GM12892 (cell line): ENCODE results near the gene BCKDHB.

Experiments
- POLR2A ChIP-seq: IDR thresholded peaks from 2 replicates; pipeline ENCODE4 v1.6.1; 2011; ENCODE audit warnings: low read depth, low read length, control low read depth
- TAF1 ChIP-seq: IDR thresholded peaks from 2 replicates; pipeline ENCODE4 v1.6.1; 2011; ENCODE audit warnings: low read depth, mild to moderate bottlenecking, control low read depth, low read length, borderline replicate concordance

DNA sequence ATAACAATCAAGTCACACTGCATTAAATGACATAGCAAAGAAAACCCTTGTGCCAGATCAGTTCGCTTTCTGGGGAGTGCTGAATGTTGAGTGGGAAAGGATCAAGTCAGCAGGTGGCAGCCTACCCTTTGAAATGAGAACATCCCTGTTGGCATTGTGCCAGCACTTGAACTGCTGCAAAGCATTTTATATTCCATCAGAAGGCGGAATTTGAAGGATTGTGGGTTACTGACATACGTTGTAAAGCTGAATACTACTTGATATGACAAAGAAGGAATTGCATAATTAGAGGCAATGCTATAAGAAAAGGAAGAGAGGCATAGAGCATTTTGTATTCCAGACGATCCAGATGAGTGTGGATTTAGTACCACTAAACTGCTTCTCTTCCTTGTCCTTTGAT, 26.5 kb downstream of the BCKDHB start:
- TF ChIP-seq POLR2A (no peak), TAF1 (no peak)
